H1 (cell line): ENCODE results near the gene FKTN.

ENCODE experiments used
- CBX5 ChIP-seq: fragments of 300-800, 300-1000 bp; sonication (generic); IDR thresholded peaks from 2 replicates; pipeline ENCODE4 v1.7.1; 2016; ENCODE audit warnings: antibody characterized with exemption, low read length, low read depth
- CHD1 ChIP-seq: IDR thresholded peaks from 2 replicates; pipeline ENCODE4 v1.6.1; 2012; ENCODE audit warnings: low read depth, low read length, improper control_type of control experiment
- EGR1 ChIP-seq: IDR thresholded peaks from 2 replicates; pipeline ENCODE4 v1.6.1; 2011; ENCODE audit warnings: low read depth, low read length, borderline replicate concordance
- POLR2A ChIP-seq, 2 experiments: IDR thresholded peaks; 1 replicate in 1 of 2; 2 replicates in 1 of 2; pipeline ENCODE4 v1.6.1; 2011; ENCODE audit warnings: low read depth in 2 of 2, low read length in 2 of 2, mild to moderate bottlenecking in 2 of 2; ENCODE audit errors: control extremely low read depth in 1 of 2
- RBBP5 ChIP-seq: IDR thresholded peaks from 2 replicates; pipeline ENCODE4 v1.7.1; 2012; ENCODE audit warnings: low read depth, mild to moderate bottlenecking, inconsistent platforms, low read length, moderate library complexity, borderline replicate concordance
- TF ChIP-seq, protein P1 (sequence below), 3 experiments: IDR thresholded peaks; 1 replicate in 2 of 3; 2 replicates in 1 of 3; pipeline versions ENCODE4 v1.5.1 to v1.6.1; 2011; ENCODE audit warnings: low read length in 3 of 3, mild to moderate bottlenecking in 3 of 3, inconsistent platforms in 2 of 3, low read depth in 1 of 3, moderate library complexity in 1 of 3; ENCODE audit not compliant: insufficient read depth in 1 of 3; ENCODE audit errors: control extremely low read depth in 1 of 3

DNA sequence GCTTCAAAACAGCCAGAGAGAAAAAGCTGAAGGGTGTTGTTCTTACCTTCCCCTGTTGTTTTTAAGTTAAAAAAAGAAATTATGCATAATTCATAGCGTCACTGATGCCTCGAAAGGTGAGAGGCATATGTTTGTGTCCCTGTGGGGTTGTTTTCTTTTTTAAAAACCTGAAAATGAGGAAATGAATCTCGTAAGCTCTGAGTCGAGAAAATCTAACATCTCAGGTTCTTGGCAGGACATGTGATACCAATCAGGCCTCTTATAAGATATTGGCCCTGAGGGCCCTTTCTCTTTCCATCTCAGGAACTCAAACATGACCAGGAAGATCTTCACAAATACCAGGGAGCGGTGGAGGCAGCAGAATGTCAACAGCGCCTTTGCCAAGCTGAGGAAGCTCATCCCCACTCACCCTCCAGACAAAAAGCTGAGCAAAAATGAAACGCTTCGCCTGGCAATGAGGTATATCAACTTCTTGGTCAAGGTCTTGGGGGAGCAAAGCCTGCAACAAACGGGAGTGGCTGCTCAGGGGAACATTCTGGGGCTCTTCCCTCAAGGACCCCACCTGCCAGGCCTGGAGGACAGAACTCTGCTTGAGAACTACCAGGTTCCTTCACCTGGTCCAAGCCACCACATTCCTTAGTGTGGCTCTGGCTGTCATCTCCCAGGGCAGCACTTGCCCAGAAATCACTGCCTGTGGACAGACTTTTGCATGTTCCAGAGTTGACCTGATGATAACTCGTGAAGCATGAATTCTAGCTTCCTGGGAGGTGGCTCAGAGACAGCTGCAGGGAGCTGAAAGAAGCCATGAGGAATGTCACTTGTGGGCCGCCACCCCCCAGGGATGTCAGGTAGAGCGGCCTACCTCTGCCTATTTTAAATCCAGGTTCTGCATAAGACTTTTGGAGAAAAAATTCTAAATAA is 104.5 kb downstream of the FKTN start, which contains the start of gene TAL2:
- TF ChIP-seq CHD1 (no peak), CBX5 (no peak), POLR2A (IDR thresholded peaks at IDR 0.05; ENCODE audit: control extremely low read depth in 1 of 2, low read depth in 2 of 2, low read length in 2 of 2) (no peak), RBBP5 (no peak), EGR1 (no peak)
- TF ChIP-seq, protein P1, sequence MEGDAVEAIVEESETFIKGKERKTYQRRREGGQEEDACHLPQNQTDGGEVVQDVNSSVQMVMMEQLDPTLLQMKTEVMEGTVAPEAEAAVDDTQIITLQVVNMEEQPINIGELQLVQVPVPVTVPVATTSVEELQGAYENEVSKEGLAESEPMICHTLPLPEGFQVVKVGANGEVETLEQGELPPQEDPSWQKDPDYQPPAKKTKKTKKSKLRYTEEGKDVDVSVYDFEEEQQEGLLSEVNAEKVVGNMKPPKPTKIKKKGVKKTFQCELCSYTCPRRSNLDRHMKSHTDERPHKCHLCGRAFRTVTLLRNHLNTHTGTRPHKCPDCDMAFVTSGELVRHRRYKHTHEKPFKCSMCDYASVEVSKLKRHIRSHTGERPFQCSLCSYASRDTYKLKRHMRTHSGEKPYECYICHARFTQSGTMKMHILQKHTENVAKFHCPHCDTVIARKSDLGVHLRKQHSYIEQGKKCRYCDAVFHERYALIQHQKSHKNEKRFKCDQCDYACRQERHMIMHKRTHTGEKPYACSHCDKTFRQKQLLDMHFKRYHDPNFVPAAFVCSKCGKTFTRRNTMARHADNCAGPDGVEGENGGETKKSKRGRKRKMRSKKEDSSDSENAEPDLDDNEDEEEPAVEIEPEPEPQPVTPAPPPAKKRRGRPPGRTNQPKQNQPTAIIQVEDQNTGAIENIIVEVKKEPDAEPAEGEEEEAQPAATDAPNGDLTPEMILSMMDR (IDR thresholded peaks at IDR 0.05; ENCODE audit: control extremely low read depth in 1 of 3, insufficient read depth in 1 of 3, low read depth in 1 of 3, low read length in 3 of 3): no peak
